ENCODE measurements around the gene PBX1.

GRCh38 chr1:164728719-164729118 is 169.7 kb downstream of the PBX1 start:
- no peak for TF ChIP-seq CTCF (optimal IDR thresholded peaks at IDR 0.05 in 1 of 3, IDR thresholded peaks at IDR 0.05 in 1 of 3, conservative IDR thresholded peaks at IDR 0.05 in 1 of 3; ENCODE audit: extremely low read depth in 1 of 3, insufficient read depth in 2 of 3, low read length in 3 of 3)
- no peak for TF ChIP-seq EZH2 (IDR thresholded peaks at IDR 0.05; ENCODE audit: low read length)
